ENCODE data around the gene PTPA.
"Not testable (repeated sequence)": the region's sequence is repeated elsewhere in the genome, so short reads cannot be mapped to it uniquely, and the experiment has no call there.

Gene PTPA

DNA sequence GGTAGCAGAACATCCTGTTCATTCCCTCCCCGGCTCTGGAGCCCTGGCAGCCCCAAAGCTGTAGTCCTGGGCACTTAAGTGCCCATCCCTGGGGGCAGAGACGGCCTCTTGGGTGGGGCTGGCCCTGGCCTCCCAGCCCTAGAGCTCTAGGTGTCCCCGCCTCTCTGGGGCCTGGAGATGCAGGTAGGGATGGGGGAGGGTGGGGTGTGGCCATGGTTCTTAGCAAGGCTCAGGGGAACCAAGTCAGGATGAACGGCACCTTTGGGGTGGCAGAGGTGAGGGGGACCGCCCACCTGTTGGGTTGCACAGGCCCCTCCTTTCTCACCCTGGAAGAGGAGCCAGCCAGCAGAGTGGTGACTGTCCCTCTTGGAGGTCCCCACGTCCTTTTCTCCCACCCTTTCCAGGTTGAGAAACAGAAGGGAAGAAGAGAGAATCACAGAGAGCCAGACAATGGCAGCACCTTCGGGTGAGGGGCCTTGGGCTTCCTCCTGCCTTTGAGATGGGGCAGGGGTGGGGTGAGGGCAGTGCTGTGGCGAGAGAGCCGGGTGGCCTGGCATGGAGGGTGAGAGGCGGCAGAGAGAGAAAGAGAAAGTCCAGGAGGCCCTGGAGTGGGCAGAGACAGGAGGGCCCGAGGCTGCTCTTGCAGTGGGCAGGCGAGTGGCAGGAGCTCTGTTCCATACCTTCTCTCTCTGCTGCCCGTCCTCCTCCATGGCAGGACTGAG, 3.0 kb upstream of the PTPA start:
- no peaks in the 10 kb centered on the region for H3K9me3 ChIP-seq (ENCODE audit: low read length)
- H3K27me3 ChIP-seq (ENCODE audit: insufficient read depth, low read length) = no peaks in the 10 kb centered on the region
- peaks cover 6% of the 10 kb centered on the region for H3K36me3 ChIP-seq (ENCODE audit: insufficient read depth, low read length)
- no peak overlapping the region for H3K4me3 ChIP-seq (ENCODE audit: low read length)
- H3K4me1 ChIP-seq (ENCODE audit: insufficient read depth, low read length) = peaks cover 19% of the 10 kb centered on the region
- no peak overlapping the region for H2AFZ ChIP-seq (ENCODE audit: low read depth, low read length)

DNA sequence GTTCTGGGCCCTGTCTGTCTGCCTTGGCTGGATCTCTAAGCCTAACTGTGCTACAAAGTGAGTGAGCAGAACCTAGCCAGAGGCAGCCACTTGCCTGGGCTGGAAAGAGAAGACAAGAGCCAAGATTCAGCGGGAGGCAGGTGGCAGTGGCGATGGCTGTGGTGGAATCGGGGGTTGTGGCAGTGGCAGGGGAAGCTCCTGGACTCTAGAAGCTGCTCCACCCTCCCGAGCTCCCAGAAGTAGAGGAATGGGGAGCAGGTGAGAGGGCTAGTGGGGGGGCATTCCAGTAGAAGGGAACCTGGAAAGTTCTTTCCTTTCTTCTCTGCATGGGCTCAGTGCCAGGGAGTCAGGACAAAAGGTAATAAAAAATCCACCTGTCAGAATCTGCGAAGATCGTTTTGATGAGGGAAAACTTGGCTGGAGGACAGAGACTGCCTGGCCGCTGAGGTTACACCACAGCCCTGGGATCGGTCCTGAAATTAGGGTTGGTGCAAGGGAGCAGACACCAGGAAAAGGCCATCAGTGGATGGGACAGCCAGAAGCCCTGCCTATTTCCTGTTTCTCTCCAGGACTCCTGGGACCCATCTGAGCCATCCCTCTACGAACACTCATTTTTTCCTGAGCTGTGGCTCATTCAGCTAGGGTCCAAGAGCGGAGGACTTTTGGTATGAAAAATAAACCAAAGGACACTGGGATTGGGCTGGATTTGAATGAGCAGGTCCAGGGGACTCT, 2.2 kb upstream of the PTPA start:
- Histone ChIP-seq H3K36me3 (ENCODE audit: insufficient read depth, low read length) (peaks cover 6% of the 10 kb centered on the region), H3K27me3 (ENCODE audit: insufficient read depth, low read length) (no peaks in the 10 kb centered on the region), H3K9me3 (ENCODE audit: low read length) (no peaks in the 10 kb centered on the region), H3K4me1 (ENCODE audit: insufficient read depth, low read length) (peaks cover 19% of the 10 kb centered on the region), H2AFZ (ENCODE audit: low read depth, low read length) (no peak overlapping the region), H3K4me3 (ENCODE audit: low read length) (no peak overlapping the region)

DNA sequence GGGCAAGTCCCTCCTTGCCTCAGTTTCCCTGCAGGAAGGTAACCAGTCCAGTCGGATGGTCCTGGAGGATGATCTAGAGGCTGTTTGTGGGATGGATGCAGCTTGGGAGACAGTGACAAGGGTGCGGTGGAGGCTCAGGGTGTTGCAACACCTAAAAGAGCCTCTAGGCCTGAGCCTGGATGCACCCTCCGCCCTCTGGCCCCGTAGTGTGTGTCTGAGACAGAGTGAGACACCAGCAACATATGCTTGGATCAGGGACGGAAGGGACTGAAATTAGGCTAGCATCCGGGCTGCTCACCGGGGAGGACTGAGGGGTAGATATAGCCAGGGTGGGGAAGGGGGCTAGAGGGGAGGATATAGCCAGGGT, 1.7 kb upstream of the PTPA start:
- no peak overlapping the region for H2AFZ ChIP-seq (ENCODE audit: low read depth, low read length)
- H3K4me1 ChIP-seq (ENCODE audit: insufficient read depth, low read length) = peaks cover 19% of the 10 kb centered on the region
- H3K27me3 ChIP-seq (ENCODE audit: insufficient read depth, low read length) = no peaks in the 10 kb centered on the region
- H3K4me3 ChIP-seq (ENCODE audit: low read length) = no peak overlapping the region
- H3K36me3 ChIP-seq (ENCODE audit: insufficient read depth, low read length) = peaks cover 6% of the 10 kb centered on the region
- no peaks in the 10 kb centered on the region for H3K9me3 ChIP-seq (ENCODE audit: low read length)

DNA sequence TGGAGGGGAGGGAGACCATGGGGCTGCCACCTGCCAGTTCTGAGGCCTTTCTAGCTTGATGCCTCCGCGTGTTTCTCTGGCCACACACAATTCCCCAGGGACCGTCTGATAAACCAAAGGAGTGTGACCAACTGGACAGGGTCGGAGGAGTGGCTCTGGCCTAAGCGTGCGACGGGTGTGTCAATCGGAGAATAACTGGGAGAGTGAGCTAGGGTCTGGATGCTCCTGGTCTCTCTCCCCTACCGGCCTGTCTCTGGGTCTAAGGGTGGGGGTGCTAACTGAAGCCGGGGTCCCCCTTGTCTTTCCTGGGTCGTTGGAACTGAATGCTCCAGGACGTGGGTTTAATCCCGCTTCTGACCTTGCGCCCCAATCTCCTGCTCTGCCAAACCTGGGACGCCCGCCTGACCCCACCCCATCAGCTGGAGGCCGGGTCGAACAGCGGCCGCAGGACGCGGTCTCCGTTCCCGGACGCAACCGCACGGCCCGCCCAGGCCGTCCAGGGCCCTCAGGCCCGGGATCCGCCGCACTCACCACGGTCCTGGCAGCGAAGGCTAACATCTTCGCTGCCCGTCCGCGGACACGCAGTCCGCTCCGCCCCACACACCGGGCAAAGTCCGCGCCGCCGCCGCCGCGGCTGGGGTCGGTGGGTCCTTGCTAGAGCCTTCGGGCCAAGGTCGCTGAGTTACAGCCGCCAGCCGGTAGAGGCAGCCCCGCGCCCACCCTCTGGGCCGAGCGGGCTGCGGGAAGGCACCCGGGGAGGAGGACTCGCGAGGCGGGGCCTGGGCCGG, 1.1 kb upstream of the PTPA start:
- Histone ChIP-seq H3K9me3 (ENCODE audit: low read length) (no peaks in the 10 kb centered on the region), H3K4me3 (ENCODE audit: low read length) (peak overlapping the region; percentile 62)

DNA sequence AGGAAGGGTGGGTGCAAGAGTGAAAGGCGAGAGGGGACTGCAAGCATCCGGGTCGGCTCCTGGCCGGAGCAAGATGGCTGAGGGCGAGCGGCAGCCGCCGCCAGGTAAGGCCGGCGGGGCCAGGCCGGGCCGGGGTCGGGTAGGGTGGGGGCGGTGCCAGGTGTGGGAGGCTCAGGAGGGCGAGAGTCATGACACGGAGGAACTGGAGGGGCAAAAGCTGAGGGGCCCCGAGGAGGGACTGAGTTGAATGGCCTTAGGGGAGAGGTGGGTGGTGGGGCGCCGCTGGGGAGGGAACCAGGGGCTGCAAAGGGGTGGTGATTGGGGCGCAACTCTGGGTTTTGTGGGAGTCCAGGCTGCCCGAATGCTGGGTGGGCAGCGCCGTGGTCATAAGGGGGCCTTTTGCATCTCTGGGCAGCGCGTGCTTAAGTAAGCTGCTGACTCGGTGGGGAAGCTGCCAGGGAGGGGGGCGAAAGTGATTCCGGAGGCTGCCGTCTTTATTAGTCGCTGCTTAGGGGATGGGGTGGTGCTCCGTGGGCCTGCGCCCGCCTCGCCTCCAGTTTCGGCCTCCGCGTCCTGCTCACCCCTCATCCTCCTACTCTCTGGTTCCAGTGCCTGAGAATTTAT, 425 bp downstream of the PTPA start:
- peak overlapping the region; percentile 62 for H3K4me3 ChIP-seq (ENCODE audit: low read length)
- H3K27me3 ChIP-seq (ENCODE audit: insufficient read depth, low read length) = no peaks in the 10 kb centered on the region
- no peaks in the 10 kb centered on the region for H3K9me3 ChIP-seq (ENCODE audit: low read length)
- H3K4me1 ChIP-seq (ENCODE audit: insufficient read depth, low read length) = peaks cover 19% of the 10 kb centered on the region
- peaks cover 6% of the 10 kb centered on the region for H3K36me3 ChIP-seq (ENCODE audit: insufficient read depth, low read length)
- H2AFZ ChIP-seq (ENCODE audit: low read depth, low read length) = peak overlapping the region; percentile 60

More for the DNA sequence above, 1.1 kb upstream of the PTPA start:
- Histone ChIP-seq H2AFZ (ENCODE audit: low read depth, low read length) (peak overlapping the region; percentile 73), H3K4me1 (ENCODE audit: insufficient read depth, low read length) (peaks cover 19% of the 10 kb centered on the region), H3K36me3 (ENCODE audit: insufficient read depth, low read length) (peaks cover 6% of the 10 kb centered on the region), H3K27me3 (ENCODE audit: insufficient read depth, low read length) (no peaks in the 10 kb centered on the region)

DNA sequence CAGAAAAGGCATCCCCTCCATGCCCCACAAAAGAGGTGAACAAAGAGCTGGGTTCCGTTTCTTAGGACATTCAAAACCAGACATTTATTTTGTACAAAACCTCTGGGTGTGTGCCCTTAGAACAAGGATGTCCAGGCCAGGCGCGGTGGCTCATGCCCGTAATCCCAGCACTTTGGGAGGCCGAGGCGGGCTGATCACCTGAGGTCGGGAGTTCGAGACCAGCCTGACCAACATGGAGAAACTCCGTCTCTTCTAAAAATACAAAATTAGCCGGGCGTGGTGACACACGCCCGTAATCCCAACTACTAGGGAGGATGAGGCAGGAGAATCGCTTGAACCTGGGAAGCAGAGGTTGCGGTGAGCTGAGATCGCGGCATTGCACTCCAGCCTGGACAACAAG, 1.3 kb downstream of the PTPA start:
- not testable (repeated sequence) for H3K27me3 ChIP-seq (ENCODE audit: insufficient read depth, low read length); H2AFZ ChIP-seq (ENCODE audit: low read depth, low read length); H3K9me3 ChIP-seq (ENCODE audit: low read length); H3K36me3 ChIP-seq (ENCODE audit: insufficient read depth, low read length)
- Histone ChIP-seq H3K4me3 (ENCODE audit: low read length) (peak overlapping the region; percentile 62), H3K4me1 (ENCODE audit: insufficient read depth, low read length) (peaks cover 19% of the 10 kb centered on the region)

DNA sequence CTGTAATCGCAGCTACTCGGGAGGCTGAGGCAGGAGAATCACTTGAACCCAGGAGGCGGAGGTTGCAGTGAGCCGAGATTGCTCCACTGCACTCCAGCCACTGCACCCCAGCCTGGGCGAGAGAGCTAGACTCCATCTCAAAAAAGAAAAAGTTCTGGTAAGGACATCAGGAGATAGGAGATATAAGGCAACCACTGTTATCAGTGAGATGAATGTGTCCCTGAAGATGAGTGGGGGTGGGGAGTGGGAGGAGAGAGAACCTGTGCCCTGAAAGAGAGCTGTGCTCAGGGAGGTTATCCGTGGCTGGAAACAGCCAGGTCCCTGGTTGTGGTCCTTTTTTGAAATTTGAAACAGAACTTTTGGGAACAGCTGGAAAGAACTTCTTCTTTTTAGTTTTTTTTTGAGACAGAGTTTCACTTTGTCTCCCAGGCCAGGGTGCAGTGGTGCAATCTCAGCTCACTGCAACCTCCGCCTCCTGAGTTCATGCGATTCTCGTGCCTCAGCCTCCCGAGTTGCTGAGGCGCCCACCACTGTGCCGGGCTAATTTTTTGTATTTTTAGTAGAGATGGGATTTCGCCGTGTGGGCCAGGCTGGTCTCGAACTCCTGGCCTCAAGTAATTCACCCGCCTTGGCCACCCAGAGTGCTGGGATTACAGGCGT, 2.6 kb downstream of the PTPA start:
- Histone ChIP-seq H3K4me3 (ENCODE audit: low read length) (no peak overlapping the region), H2AFZ (ENCODE audit: low read depth, low read length) (no peak overlapping the region), H3K9me3 (ENCODE audit: low read length) (no peaks in the 10 kb centered on the region), H3K27me3 (ENCODE audit: insufficient read depth, low read length) (no peaks in the 10 kb centered on the region), H3K36me3 (ENCODE audit: insufficient read depth, low read length) (no peaks in the 10 kb centered on the region), H3K4me1 (ENCODE audit: insufficient read depth, low read length) (peaks cover 19% of the 10 kb centered on the region)

DNA sequence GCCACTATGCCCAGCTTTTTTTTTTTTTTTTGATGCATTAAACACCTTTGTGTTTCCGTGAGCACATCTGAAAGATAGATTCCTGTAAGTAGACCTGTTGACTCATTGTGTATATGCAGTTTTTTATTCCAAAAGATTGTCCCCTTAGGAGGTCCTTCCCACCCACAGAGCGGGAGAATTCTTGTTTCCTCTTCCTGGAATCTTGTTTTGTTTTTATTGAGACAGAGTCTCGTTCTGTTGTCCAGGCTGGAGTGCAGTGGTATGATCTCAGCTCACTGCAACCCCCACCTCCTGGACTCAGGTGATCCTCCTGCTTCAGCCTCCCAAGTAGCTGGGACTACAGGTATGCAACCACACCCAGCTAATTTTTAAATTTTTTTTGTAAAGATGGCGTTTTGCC, 7.6 kb downstream of the PTPA start:
- H3K9me3 ChIP-seq (ENCODE audit: low read length) = no peaks in the 10 kb centered on the region
- H3K36me3 ChIP-seq (ENCODE audit: insufficient read depth, low read length) = peaks cover 24% of the 10 kb centered on the region
- H3K27me3 ChIP-seq (ENCODE audit: insufficient read depth, low read length) = no peaks in the 10 kb centered on the region
- H3K4me1 ChIP-seq (ENCODE audit: insufficient read depth, low read length) = no peaks in the 10 kb centered on the region
- no peak overlapping the region for H3K4me3 ChIP-seq (ENCODE audit: low read length)
- H2AFZ ChIP-seq (ENCODE audit: low read depth, low read length) = no peak overlapping the region

DNA sequence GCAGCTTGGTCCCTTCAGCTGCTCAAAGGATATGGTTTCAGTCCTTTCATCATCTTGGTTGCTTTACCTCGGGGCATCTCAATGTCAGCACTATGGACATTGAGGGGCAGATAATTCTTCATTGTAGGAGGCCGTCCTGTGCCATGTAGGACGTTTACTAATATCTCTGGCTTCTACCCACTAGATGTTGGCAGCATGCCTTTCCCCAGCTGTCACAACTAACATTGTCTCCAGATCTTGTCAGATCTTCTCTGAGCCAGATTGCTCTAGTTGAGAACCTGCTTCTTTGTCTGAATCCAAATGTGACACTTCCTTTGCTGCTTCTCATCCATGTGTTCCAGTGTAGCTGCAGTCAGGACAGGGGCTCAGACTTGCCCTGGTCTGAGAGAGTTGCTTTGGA, 10.3 kb downstream of the PTPA start:
- no peak overlapping the region for H2AFZ ChIP-seq (ENCODE audit: low read depth, low read length)
- H3K4me3 ChIP-seq (ENCODE audit: low read length) = no peak overlapping the region
- H3K4me1 ChIP-seq (ENCODE audit: insufficient read depth, low read length) = peaks cover 5% of the 10 kb centered on the region
- no peaks in the 10 kb centered on the region for H3K9me3 ChIP-seq (ENCODE audit: low read length)
- H3K36me3 ChIP-seq (ENCODE audit: insufficient read depth, low read length) = peaks cover 35% of the 10 kb centered on the region
- no peaks in the 10 kb centered on the region for H3K27me3 ChIP-seq (ENCODE audit: insufficient read depth, low read length)

DNA sequence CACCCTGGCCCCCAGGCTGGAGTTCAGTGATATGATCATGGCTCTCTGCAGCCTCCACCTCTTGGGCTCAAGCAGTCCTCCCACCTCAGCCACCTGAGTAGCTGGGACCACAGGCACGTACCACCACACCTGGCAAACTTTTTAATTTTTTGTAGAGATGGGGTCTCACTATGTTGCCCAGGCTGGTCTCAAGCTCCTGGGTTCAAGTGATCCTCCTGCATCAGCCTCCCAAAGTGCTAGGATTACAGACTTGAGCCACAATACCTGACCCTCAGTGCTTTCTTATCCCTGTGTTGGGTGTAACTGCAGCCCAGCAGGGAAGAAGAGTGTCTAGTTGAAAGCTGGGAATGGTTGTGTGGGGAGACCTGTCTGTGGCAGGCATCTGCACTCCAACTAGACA, 10.9 kb downstream of the PTPA start:
- H3K9me3 ChIP-seq (ENCODE audit: low read length) = no peaks in the 10 kb centered on the region
- no peak overlapping the region for H2AFZ ChIP-seq (ENCODE audit: low read depth, low read length)
- H3K4me3 ChIP-seq (ENCODE audit: low read length) = no peak overlapping the region
- no peaks in the 10 kb centered on the region for H3K27me3 ChIP-seq (ENCODE audit: insufficient read depth, low read length)
- H3K4me1 ChIP-seq (ENCODE audit: insufficient read depth, low read length) = peaks cover 10% of the 10 kb centered on the region
- H3K36me3 ChIP-seq (ENCODE audit: insufficient read depth, low read length) = peaks cover 35% of the 10 kb centered on the region

DNA sequence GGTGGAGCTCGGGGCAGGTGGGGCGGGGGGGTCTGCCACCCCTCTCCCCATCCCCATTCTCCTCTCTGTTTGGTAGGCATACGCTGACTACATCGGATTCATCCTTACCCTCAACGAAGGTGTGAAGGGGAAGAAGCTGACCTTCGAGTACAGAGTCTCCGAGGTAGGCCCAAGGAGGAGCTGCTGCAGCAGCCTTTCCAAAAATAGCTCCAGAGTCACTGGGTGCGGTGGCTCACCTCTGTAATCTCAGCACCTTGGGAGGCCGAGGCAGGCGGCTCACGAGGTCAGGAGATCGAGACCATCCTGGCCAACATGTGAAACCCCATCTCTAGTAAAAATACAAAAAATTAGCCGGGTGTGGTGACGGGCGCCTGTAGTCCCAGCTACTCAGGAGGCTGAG, 11.8 kb downstream of the PTPA start:
- H3K27me3 ChIP-seq (ENCODE audit: insufficient read depth, low read length); H3K4me3 ChIP-seq (ENCODE audit: low read length); H2AFZ ChIP-seq (ENCODE audit: low read depth, low read length); H3K9me3 ChIP-seq (ENCODE audit: low read length): not testable (repeated sequence)
- Histone ChIP-seq H3K4me1 (ENCODE audit: insufficient read depth, low read length) (peaks cover 16% of the 10 kb centered on the region), H3K36me3 (ENCODE audit: insufficient read depth, low read length) (peaks cover 35% of the 10 kb centered on the region)

DNA sequence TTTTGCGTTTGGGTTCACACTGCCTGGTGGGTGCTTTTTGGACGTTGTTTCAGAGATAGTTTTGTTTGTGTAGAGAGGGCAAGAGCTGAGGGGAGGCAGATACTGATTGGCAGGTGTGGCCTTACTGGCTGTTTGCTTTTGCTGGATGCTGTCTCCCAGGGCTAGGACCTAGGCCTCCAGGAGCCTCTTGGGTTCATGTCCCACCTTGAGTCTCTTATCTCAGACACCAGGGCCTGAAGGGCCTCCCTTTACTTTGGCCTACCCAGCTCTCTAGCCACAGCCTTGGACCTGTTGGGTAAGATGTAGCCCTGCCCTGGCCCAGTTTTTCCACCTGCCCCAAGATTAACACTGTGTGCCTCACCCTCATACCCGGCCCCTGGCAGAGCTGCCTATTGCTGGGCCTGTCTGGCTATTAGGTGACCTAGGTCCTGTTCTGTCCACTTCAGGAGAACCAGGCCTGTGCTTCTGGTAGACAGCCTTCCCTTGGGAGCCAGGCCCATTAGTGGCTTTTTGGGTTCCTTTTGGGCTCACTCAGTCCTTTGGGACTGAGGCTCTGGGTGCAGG, 13.4 kb downstream of the PTPA start:
- peaks cover 39% of the 10 kb centered on the region for H3K36me3 ChIP-seq (ENCODE audit: insufficient read depth, low read length)
- H3K9me3 ChIP-seq (ENCODE audit: low read length) = no peaks in the 10 kb centered on the region
- H2AFZ ChIP-seq (ENCODE audit: low read depth, low read length) = no peak overlapping the region
- H3K4me3 ChIP-seq (ENCODE audit: low read length) = no peak overlapping the region
- no peaks in the 10 kb centered on the region for H3K27me3 ChIP-seq (ENCODE audit: insufficient read depth, low read length)
- H3K4me1 ChIP-seq (ENCODE audit: insufficient read depth, low read length) = peaks cover 16% of the 10 kb centered on the region
